AG20443 (cell line): Measurements from ENCODE around the gene HNRNPC.
"Not testable (repeated sequence)": the region's sequence is repeated elsewhere in the genome, so short reads cannot be mapped to it uniquely, and the experiment has no call there.

Source experiments
- DNase-seq: peaks from one replicate; pipeline ENCODE4 v3.0.0; 2012; ENCODE audit warnings: low spot score, mixed read lengths

HNRNPC gene

DNA sequence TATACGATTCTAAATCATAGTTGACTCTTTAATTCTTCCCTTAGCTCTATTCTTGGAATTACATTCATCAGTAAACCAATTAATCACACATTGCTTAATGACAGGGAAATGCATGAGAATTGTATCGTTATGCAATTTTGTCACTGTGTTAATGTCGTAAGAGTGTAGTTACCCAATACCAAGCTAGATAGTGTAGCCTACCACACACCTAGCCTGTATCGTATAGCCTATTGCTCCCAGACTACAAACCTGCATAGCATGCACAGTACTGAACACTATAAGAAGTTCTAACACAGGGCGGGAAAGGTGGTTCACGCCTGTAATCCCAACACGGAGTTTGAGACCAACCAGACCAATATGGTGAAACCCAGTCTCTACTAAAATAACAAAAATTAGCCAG, 24.7 kb downstream of the HNRNPC start:
- no peak for DNase-seq

DNA sequence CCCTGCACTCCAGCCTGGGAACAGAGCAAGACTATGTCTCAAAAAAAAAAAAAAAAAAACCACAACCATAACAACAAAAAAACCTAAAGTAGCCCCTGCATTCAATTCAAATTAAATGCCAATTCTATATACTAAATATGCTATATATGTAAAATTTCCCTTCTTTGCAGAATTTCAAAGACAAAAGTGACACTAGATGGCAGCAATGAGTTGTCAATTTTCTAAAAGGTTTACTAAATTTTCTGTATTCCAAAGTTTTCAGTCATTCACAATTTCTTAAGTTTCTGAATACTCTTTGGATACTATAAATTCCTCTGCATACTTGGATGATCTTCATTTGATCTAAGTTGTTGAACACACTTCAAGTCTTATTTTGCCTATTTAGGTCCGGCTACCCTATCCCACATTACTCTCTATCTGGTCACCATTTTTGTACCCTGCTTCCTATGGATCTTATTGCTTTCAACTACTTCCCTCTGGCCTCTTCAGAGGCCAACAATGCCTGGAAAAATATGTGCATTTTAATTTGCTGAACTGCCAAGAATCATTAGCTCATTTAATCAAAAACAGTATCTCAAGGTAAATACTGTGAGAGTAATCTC, 27.9 kb downstream of the HNRNPC start:
- DNase-seq = peak; percentile 22

- no peak for DNase-seq
These were observed 28.8 kb downstream of the HNRNPC start for GRCh38 chr14:21240417-21240816.

DNA sequence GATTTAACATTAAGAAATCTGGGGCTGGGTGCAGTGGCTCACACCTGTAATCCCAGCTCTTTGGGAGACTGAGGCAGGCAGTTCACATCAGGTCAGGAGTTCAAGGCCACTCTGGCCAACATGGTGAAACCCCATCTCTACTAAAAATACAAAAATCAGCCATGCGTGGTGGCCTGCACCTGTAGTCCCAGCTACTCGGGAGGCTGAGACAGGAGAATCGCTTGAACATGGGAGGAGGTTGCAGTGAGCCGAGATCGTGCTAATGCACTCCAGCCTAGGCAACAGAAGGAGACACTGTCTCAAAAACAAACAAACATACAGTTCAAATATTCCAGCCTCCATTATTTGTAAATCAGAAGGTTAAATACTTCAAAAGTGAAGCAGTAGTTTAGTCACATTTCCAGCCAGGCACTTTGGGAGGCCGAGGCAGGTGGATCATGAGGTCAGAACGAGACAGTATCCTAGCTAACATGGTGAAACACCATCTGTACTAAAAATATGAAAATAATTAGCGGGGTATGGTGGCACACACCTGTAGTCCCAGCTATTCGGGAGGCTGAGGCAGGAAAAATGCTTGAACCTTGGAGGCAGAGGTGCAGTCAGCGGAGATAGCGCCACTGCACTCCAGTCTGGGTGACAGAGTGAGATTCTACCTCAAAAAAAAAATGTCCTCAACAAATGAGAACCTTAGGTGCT, 30.3 kb downstream of the HNRNPC start:
- DNase-seq = no peak

DNA sequence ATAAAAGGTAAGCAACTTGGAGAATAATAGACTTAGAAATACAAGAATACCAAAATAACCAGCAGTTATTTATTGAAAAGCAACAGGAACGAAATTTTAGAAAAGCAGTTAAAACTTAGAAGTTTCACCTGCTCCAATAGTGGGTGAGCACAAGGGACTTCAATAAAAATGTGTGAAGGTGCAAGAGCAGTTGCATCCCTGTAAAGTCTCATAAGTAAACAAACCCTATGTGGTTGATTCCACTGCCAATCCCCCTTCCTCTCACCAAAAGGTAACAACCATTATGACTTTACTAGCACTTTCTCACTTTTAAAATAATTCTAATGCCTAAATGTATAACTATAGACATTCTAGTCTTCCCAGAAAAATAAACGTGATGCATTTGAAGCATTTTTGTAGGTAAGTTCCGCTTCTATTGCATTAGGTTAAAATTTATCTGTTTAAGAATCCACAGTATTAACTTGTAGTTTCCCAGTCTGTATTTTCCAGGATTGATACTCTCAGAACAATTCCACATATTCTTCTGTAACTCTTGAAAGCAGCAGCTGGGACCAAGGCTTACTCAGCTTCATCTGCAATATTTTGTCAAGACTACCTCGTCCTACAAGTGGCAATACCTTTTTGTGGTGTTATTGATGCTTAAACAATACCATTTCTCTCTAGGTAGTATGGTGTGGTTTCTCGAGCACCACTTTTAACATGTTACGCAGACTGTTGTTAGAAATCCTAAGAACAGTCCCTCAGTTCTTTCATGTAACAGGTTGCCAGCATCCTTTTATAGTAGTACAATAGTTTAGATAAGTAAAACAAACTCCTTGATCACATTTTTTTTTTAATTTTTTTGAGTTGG, 32.1 kb downstream of the HNRNPC start:
- DNase-seq = no peak

GRCh38 chr14:21234112-21234511, 35.1 kb downstream of the HNRNPC start:
- no peak for DNase-seq

- DNase-seq = peak; percentile 18
These were observed 35.7 kb downstream of the HNRNPC start for GRCh38 chr14:21233457-21234076.

GRCh38 chr14:21231020-21231652, 38.1 kb downstream of the HNRNPC start:
- DNase-seq = no peak

DNA sequence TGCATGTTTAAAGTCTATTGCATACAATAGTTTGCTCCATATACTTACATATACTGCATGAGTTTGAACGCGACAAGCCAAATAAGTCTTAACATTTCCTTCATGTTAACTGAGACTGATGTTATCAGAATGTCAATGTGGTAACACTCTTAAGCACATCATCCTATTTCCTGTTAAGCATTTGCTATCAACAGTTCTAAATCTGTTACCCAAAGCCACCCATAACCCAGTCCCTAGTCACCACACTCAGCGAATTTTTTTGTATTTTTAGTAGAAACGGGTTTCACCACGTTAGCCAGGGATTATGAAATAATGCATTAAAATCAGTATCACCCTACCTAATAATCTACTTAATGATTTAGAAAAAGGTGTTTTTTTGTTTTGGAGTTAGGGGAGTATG, 39.4 kb downstream of the HNRNPC start:
- DNase-seq = no peak

GRCh38 chr14:21227981-21228380, 41.3 kb downstream of the HNRNPC start:
- no peak for DNase-seq

DNA sequence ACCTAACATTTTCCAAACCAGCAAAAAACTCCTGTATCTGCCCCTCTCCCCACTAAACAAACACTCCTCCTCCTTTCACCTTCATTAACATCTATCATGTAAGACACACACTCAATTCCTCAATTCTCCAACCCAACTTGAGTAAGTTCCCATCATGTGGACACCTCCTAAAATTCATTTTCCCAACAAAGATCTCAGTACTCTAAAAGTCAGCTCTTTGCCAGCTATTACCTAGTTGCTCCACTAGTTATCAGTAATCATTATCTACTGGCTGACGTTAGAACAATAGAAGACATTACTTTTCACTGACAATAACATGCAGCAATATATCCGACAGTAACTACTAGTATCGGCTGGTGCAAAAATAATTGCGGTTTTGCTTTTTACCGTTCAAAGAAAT, 42.1 kb downstream of the HNRNPC start:
- no peak for DNase-seq

- no peak for DNase-seq
These were observed 42.8 kb downstream of the HNRNPC start for GRCh38 chr14:21226467-21226866.

- DNase-seq = not testable (repeated sequence)
These were observed 44.1 kb downstream of the HNRNPC start for GRCh38 chr14:21225164-21225563.

GRCh38 chr14:21220874-21221477, 48.3 kb downstream of the HNRNPC start:
- DNase-seq = no peak

DNA sequence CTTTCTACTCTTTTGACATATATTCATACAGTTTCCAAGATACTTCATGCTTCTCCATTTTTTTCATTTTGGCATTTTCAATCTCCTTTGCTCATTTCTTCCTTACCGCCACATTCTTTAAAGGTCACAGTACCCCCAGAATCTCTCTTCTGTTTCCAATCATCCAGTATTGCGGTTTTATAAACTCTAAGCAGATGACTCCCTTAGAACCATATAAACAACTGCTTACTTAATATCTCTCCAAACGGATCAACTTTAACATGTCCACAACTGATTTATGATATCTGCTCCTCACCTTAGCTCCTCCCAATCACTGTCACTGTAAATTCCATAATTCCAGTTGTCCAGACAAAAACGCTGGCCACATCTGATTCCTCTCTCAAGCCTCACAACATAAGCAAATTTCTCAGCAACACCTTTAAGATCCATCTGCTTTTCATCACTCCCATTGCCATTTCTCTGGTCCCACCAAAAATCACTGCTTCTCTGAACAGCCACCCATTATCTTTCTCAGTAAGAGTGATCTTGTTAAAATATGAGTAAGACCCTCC, 49.6 kb downstream of the HNRNPC start:
- no peak for DNase-seq

DNA sequence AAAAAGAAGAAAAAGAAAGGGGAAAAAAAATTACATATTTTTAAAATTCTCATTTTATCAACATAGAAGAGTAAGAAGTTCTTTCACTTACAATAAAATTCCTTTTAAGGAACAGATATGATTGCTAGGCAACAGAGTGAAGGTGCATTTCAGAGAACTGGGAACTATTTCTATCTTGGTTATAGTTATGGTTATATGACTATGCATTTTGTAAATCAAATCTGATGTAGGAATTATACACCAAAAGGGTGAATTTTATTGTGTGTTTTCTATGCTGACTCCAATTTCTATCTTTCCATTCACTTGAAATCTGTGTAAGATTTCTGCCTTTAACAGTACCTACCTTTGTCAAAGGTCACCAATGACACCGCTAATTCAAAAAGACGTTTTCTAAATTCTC, 50.1 kb downstream of the HNRNPC start:
- no peak for DNase-seq

GRCh38 chr14:21215879-21216251, 53.4 kb downstream of the HNRNPC start:
- no peak for DNase-seq

- DNase-seq = no peak
These were observed 53.9 kb downstream of the HNRNPC start for GRCh38 chr14:21215130-21215878.

DNA sequence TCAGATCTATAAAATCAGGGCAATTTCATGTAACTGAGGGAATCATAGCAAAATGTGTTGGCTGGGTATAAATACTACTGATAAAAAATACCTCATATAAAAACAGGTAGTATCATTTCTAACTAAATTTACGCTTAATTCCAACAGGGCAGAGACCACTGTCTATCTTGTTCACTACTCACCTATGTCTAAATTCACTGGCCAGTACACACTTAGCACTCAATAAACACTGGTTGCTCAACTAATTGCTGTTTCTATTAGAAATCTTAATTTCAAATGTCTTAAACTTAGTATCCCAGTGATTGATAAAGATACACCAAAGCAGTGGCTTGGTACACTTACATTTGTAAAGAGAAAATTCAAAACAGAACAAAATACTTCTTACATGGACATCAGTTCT, 55.6 kb downstream of the HNRNPC start:
- no peak for DNase-seq

DNA sequence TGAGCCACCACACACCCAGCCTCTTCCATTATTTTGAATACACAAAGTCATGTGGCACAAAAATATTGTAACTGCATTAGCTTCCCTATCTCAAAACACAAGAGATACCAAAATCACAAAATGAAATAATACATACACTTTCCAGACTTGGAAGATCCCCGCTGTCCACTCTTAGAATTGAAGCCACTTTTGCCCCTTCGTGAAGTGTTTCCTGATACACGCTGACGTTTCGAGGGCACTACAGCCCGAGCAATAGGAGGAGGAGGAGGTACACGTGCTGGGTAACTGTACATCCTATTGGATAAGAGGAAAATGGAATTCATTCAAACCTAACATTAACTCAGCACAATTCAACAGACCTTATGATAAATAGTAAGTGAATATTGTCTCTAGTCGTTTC, 56.4 kb downstream of the HNRNPC start:
- not testable (repeated sequence) for DNase-seq

- no peak for DNase-seq
These were observed 57.7 kb downstream of the HNRNPC start for GRCh38 chr14:21211509-21211908.
